Peyer's patch (tissue), 4 donors: ENCODE data around the gene SLC25A27. TPM values are rescaled to one million over a fixed set of nuclear protein-coding genes. Genes with fewer than 3 reads are reported as not detected.

ENCODE experiments used
- DNase-seq, 3 donors: peaks; one replicate each; pipeline ENCODE4 v3.0.0-alpha.2; 2017 to 2019
- H3K27ac ChIP-seq, 4 donors: fragments of 200-600 bp; sonication (generic); one replicate each; pipeline ENCODE4 v1.5.1; 2016 to 2019
- H3K27me3 ChIP-seq, 2 donors: fragments of 200-600 bp; sonication (generic); one replicate each; pipeline ENCODE4 v1.5.1; 2019
- H3K36me3 ChIP-seq, 3 donors: fragments of 200-600 bp; sonication (generic); one replicate each; pipeline ENCODE4 v1.5.1; 2016 to 2019
- H3K4me1 ChIP-seq, 4 donors: fragments of 200-600 bp; sonication (generic); one replicate each; pipeline ENCODE4 v1.5.1; 2016 to 2019
- H3K4me3 ChIP-seq, 4 donors: fragments of 200-600 bp; sonication (generic); 1 replicate in 3 of 4; 2 replicates in 1 of 4; pipeline ENCODE4 v1.5.1; 2016 to 2019; ENCODE audit warnings: mild to moderate bottlenecking in 1 of 4
- H3K9me3 ChIP-seq, 4 donors: fragments of 200-600 bp; sonication (generic); one replicate each; pipeline ENCODE4 v1.5.1; 2016 to 2019; ENCODE audit warnings: mild to moderate bottlenecking in 1 of 4
- POLR2A ChIP-seq, 2 donors: fragments of 450-650 bp; IDR thresholded peaks; one replicate each; pipeline ENCODE4 v1.5.1; 2017; ENCODE audit warnings: antibody characterized with exemption in 2 of 2, mild to moderate bottlenecking in 2 of 2, moderate library complexity in 2 of 2
- total RNA-seq, 4 donors: library from RNA; depleted of rRNA; stranded (reverse); fragments of >200 nt; gene quantifications; one replicate each; pipeline ENCODE4 v1.1.0, GENCODE V29; 2016
- TF ChIP-seq, protein P1 (sequence below), 6 experiments: fragments of 450-650 bp in 4 of 6; fragments of 200-600 bp in 2 of 6; sonication (generic) in 1 of 6; IDR thresholded peaks; one replicate each; pipeline ENCODE4 v1.5.1; 2017 to 2019; ENCODE audit warnings: antibody characterized with exemption in 6 of 6, mild to moderate bottlenecking in 3 of 6, moderate library complexity in 1 of 6

Gene SLC25A27
- total RNA-seq, 4 donors from 2014 or later = 14.9 to 57.8 (median 25.8) TPM

DNA sequence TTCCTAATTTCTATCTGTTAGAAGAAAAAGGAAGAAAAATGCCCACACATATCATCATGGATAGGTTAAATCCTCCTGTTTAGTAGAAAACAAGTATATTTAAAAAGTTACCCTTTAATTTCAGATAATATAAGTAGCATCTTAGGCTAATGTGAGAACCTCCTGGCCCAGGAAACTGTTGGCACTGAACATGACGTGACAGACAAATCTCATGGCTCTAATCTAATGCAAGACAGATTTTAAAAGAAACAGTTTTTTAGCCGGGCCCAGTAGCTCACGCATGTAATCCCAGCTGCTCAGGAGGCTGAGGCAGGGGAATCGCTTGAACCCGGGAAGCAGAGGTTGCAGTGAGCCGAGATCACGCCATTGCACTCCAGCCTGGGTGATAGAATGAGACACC is 23.1 kb upstream of the SLC25A27 start:
- TF ChIP-seq POLR2A (IDR thresholded peaks at IDR 0.05) = no peak
- TF ChIP-seq, protein P1, sequence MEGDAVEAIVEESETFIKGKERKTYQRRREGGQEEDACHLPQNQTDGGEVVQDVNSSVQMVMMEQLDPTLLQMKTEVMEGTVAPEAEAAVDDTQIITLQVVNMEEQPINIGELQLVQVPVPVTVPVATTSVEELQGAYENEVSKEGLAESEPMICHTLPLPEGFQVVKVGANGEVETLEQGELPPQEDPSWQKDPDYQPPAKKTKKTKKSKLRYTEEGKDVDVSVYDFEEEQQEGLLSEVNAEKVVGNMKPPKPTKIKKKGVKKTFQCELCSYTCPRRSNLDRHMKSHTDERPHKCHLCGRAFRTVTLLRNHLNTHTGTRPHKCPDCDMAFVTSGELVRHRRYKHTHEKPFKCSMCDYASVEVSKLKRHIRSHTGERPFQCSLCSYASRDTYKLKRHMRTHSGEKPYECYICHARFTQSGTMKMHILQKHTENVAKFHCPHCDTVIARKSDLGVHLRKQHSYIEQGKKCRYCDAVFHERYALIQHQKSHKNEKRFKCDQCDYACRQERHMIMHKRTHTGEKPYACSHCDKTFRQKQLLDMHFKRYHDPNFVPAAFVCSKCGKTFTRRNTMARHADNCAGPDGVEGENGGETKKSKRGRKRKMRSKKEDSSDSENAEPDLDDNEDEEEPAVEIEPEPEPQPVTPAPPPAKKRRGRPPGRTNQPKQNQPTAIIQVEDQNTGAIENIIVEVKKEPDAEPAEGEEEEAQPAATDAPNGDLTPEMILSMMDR (IDR thresholded peaks at IDR 0.05) = no peak
- no peaks in the 10 kb centered on the region for H3K36me3 ChIP-seq
- no peaks in the 10 kb centered on the region for H3K4me1 ChIP-seq
- no peak for DNase-seq
- H3K27me3 ChIP-seq = no peaks in the 10 kb centered on the region
- H3K4me3 ChIP-seq = no peak overlapping the region
- no peak overlapping the region for H3K27ac ChIP-seq
- H3K9me3 ChIP-seq = no peaks in the 10 kb centered on the region

DNA sequence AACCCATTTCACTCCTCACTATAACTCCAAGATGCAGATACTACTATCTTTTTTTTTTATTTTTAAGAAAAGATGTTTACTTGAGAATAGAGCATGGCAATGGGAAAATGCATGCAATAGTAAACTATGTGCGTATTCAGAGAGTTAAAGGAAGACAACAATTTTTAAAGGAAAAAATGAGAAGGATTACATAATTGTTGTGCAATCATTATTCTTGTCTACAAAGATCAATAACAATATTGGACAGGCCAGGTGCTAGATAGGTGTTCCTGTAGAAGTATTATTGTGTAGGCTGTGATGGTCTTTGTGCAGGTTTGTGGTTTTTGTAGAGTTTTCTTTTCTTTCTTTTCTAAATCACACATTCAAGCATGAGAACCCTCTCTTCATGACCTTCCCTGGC is 20.7 kb upstream of the SLC25A27 start:
- TF ChIP-seq POLR2A (IDR thresholded peaks at IDR 0.05) = no peak
- TF ChIP-seq, protein P1 (IDR thresholded peaks at IDR 0.05) = no peak

DNA sequence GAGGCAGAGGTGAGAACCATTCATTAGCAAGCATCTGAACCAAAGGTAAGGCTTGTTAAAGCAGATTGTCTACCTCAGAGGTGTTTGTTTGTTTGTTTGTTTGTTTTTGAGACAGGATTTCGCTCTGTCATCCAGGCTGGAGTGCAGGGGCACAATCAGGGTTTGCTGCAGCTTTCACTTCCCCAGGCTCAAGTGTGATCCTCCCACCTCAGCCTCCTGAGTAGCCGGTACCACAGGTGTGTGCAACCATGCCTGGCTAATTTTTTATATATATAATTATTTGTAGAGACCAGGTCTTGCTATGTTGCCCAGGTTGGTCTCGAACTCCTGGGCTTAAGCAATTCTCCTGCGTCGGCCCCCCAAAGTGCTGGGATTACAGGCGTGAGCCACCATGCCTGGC is 17.3 kb upstream of the SLC25A27 start:
- H3K27me3 ChIP-seq = no peaks in the 10 kb centered on the region
- H3K4me3 ChIP-seq = no peak overlapping the region
- DNase-seq = no peak
- no peaks in the 10 kb centered on the region for H3K9me3 ChIP-seq
- no peak overlapping the region for H3K27ac ChIP-seq
- TF ChIP-seq, protein P1 (IDR thresholded peaks at IDR 0.05) = no peak
- no peak for TF ChIP-seq POLR2A (IDR thresholded peaks at IDR 0.05)
- no peaks in the 10 kb centered on the region for H3K36me3 ChIP-seq
- no peaks in the 10 kb centered on the region for H3K4me1 ChIP-seq

More for the DNA sequence above, 20.7 kb upstream of the SLC25A27 start:
- no peaks in the 10 kb centered on the region for H3K36me3 ChIP-seq
- no peak overlapping the region for H3K27ac ChIP-seq
- no peak overlapping the region for H3K4me3 ChIP-seq
- H3K27me3 ChIP-seq = no peaks in the 10 kb centered on the region
- H3K9me3 ChIP-seq = no peaks in the 10 kb centered on the region
- no peak for DNase-seq
- no peaks in the 10 kb centered on the region for H3K4me1 ChIP-seq

DNA sequence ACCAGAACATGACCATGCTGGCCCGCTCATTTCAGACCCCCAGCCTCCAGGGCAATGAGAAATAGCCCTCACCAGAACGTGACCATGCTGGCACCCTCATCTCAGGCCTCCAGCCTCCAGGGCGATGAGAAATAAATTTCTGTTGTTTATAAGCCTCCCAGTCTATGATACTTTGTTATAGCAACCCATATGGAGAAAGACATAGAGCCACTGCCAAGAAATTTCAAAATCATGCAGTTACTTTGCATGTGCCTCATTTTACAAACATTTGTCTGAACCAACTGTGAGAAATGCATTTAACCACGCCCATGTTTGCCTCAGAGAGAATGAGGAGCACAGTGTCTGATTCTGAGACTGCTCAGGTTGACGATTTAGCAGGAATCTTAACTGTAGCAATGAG is 15.6 kb upstream of the SLC25A27 start:
- no peaks in the 10 kb centered on the region for H3K9me3 ChIP-seq
- H3K4me3 ChIP-seq = no peak overlapping the region
- no peaks in the 10 kb centered on the region for H3K36me3 ChIP-seq
- TF ChIP-seq POLR2A (IDR thresholded peaks at IDR 0.05) = no peak
- TF ChIP-seq, protein P1 (IDR thresholded peaks at IDR 0.05) = no peak
- H3K27me3 ChIP-seq = no peaks in the 10 kb centered on the region
- H3K4me1 ChIP-seq = no peaks in the 10 kb centered on the region
- DNase-seq = no peak
- no peak overlapping the region for H3K27ac ChIP-seq

DNA sequence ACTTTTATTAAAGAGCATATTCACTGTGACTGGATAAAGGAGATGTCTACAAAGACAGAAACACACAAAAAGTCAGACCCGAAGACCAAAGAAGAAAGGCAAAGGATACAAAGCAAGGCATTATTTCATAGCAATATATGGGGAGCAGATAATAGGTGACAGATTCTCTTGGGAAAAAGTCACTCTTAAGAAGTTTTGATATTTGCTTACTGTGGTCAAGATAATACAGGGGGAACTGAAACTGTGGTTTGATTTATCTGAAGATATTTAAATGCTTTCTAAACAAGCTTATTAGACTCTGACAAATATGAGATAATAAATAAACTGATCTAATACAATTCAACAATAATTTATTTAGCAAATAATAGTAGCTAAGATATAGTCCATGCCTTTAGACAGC is 14.8 kb upstream of the SLC25A27 start:
- H3K4me3 ChIP-seq = no peak overlapping the region
- no peaks in the 10 kb centered on the region for H3K9me3 ChIP-seq
- no peak for TF ChIP-seq POLR2A (IDR thresholded peaks at IDR 0.05)
- TF ChIP-seq, protein P1 (IDR thresholded peaks at IDR 0.05) = no peak
- no peaks in the 10 kb centered on the region for H3K36me3 ChIP-seq
- H3K27ac ChIP-seq = no peak overlapping the region
- DNase-seq = no peak
- H3K27me3 ChIP-seq = no peaks in the 10 kb centered on the region
- H3K4me1 ChIP-seq = no peaks in the 10 kb centered on the region

DNA sequence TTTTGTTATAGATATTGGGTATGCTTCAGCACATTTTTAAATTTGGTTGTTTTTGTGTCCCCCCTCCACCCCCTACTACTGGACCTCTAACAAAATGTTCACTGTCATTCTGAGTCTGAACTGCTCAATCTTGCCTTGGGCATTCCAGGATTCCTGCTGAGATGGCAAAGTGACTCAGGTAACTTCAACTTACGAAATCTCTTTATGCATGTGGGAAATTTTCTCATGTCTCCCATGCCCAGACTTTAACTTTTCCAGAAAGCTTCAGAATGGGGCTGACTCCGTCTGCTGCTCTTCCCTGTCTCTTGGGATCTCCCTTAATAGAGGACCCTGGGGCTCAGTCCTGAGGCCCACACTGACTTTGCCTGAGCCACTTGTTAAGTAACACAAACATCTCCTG is 14.1 kb upstream of the SLC25A27 start:
- H3K36me3 ChIP-seq = no peaks in the 10 kb centered on the region
- DNase-seq = no peak
- no peaks in the 10 kb centered on the region for H3K4me1 ChIP-seq
- no peak overlapping the region for H3K27ac ChIP-seq
- H3K9me3 ChIP-seq = no peaks in the 10 kb centered on the region
- TF ChIP-seq POLR2A (IDR thresholded peaks at IDR 0.05) = no peak
- TF ChIP-seq, protein P1 (IDR thresholded peaks at IDR 0.05) = no peak
- H3K27me3 ChIP-seq = no peaks in the 10 kb centered on the region
- H3K4me3 ChIP-seq = no peak overlapping the region
